SH-SY5Y (cell line): ENCODE data around the gene GSTM5.

Experiments used
- GATA2 ChIP-seq: IDR thresholded peaks from 2 replicates; pipeline ENCODE4 v1.6.1; 2011; ENCODE audit warnings: mild to moderate bottlenecking, low read depth, low read length
- GATA3 ChIP-seq: IDR thresholded peaks from 2 replicates; pipeline ENCODE4 v1.6.1; 2011; ENCODE audit warnings: low read depth, mild to moderate bottlenecking, low read length, moderate library complexity

The GSTM5 gene

DNA sequence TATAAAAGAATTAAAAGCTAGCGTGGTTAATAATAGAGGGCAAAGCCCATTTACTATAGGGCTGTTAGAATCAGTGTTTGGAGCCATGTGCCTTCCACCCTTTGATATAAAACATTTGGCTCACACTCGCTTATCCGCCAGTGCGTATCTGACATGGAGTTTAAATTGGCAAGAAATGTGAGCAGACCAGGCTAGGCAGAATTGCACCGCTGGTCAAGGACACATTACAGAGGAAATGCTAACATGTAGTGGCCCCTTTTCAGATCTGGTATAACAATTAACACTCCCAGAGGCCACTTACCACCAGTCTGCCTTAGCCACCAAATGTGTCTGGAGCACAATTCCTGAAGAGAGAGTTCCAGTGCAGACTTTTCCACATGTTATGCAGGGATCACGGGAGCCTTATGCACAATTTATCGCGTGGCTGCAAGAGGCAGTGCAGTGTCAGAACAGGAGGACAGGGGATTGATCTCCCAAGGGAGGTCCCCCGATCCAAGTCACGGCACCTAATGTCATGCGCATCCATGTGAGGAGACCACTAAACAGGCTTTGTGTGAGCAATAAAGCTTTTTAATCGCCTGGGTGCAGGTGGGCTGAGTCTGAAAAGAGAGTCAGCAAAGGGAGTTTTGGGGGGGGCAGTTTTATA is 14.8 kb downstream of the GSTM5 start:
- TF ChIP-seq GATA3 = no peak
- TF ChIP-seq GATA2 = no peak

DNA sequence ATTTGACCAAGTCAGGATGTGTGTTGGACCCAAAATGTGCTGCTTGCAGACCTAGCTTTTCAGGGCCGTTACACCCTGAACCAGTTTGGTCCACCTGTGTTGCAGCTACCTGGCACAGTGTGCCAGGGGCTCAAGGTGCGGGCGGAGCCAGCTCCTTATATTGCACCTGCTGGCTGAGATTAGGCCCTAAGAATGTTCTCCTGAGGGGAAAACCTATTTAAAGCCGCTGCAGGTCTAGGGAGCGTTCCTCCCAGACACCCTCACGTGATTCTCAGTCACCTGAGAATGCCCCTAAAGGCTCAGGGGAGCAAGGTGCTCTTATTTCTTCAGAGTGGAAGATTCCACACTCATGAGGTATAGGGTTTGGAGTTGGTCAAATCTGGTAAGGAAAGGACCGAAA is 16.8 kb downstream of the GSTM5 start:
- TF ChIP-seq GATA3 (no peak), GATA2 (no peak)

DNA sequence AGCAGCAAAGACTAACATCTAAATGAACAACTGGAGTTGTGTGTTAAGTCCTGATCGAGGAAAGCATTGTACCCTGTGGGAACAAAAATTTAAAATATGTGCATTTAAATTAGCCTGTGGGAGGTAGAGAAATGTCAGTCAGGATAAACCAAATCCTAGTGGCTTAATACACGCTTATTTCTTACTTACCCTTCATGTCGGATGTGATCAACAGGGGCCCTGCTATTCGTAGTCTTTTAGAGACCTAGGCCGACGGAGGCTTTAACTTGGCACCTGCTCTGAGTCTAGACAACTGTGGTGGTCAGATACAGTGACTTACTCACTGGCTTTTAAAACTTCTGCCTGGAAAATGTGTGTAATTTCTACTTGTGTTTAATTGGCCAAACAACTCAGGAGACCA is 18.6 kb downstream of the GSTM5 start:
- no peak for TF ChIP-seq GATA2
- no peak for TF ChIP-seq GATA3

DNA sequence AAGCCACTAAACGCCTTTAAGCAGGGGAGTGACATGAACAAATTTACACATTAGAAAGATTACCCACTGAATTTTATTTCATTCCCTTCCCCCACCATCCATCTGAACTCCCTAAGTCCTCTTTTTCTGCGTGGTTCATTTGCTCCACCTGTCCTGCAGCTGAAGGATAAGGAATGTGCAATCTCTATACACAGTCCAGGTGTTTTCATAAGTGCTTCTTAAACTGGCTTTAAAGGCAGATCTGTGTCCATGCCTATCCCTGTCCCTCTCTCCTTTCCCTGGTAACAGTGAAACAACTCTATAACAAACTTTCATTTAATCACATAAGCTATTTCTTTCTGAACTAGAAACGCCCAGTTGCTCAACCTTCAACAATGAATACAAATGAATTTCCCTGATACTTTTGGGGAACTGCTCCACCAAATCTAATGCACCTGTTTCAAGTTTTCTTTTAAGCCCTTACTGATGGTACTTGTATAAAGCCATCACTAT is 20.4 kb downstream of the GSTM5 start:
- TF ChIP-seq GATA2 (no peak), GATA3 (no peak)

GRCh38 chr1:109733236-109733870 is 21.3 kb downstream of the GSTM5 start:
- no peak for TF ChIP-seq GATA3
- no peak for TF ChIP-seq GATA2

GRCh38 chr1:109739738-109740614 is 27.9 kb downstream of the GSTM5 start:
- TF ChIP-seq GATA3 = no peak
- no peak for TF ChIP-seq GATA2

DNA sequence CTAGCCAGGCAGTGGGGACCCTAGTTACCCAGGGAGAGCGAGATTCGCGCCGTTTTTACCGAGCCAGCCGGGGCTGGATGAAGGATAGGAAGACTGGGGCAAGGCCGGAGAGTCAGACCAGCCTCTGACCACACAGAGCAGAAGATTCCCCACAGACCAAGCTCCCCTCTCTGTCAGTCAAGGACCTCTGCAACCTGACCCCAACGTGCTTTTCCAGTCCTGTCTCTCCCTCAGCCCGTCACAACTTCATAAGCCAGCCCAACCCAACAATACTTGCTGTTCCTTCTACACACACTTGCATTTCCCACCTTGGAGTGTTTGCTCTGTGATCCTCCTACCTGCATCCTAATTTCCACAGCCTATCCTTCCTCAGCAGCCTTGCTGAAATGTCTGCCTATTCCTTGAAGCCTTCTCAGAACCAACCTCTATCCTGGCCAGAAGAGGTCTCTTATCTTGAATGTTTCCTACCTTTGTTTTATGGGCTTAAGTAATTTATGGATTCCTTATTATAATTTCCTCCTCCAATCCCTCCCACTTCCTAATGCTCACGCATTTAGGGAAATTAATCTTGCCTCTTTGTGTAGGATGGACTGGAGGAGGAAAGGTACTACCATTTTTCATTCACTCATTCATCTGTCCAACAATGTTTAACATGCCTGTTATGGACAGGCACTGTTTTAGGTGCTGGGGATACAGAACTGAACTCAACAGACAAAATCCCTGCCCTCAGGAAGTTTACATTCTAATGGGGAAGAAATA is 28.7 kb downstream of the GSTM5 start, which contains the start of gene GSTM3:
TSS of gene GSTM3 (minus strand) at position 424 of the 759 bp plus-strand sequence. CDS start 751 bp downstream, outside the sequence.
- TF ChIP-seq GATA2 = no peak
- TF ChIP-seq GATA3 = no peak

GRCh38 chr1:109749221-109749620 is 37.2 kb downstream of the GSTM5 start:
- no peak for TF ChIP-seq GATA2
- TF ChIP-seq GATA3 = no peak

GRCh38 chr1:109750241-109750882 is 38.3 kb downstream of the GSTM5 start:
- TF ChIP-seq GATA2 (no peak), GATA3 (no peak)

- TF ChIP-seq GATA3 = no peak
Measured at GRCh38 chr1:109750920-109751319, 38.9 kb downstream of the GSTM5 start.

GRCh38 chr1:109751531-109752260 is 39.6 kb downstream of the GSTM5 start:
- TF ChIP-seq GATA3 = no peak
- TF ChIP-seq GATA2 = no peak

DNA sequence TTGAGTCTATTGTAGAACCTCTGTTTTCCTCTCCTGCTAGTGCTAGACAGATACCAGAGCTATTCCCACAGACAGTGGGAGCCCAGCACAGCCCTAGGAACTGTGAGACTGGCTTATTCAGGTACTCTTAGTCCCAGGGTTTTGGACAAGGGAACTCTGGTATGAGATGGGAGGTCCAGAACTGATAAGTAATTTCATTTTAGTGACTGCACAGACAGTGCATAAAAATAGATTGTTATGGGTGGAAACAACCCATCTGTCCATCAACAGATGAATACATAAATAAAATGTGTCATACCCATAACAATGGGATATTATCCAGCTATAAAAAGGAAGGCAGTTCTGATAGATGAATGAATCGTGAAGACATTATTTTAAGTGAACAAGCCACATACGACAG is 42.7 kb downstream of the GSTM5 start:
- TF ChIP-seq GATA3 (no peak), GATA2 (no peak)

- TF ChIP-seq GATA2 (no peak), GATA3 (no peak)
Measured at GRCh38 chr1:109756848-109757521, 44.9 kb downstream of the GSTM5 start.
